Breast epithelium (tissue), 3 donors: ENCODE data around the gene AVPR1B.

Experiments used
- CTCF ChIP-seq, 3 donors: fragments of 450-650 bp; IDR thresholded peaks; one replicate each; pipeline ENCODE4 v1.5.1; 2016 to 2017; ENCODE audit warnings: antibody characterized with exemption in 3 of 3, mild to moderate bottlenecking in 3 of 3, moderate library complexity in 3 of 3
- POLR2A ChIP-seq: fragments of 450-650 bp; IDR thresholded peaks from one replicate; pipeline ENCODE4 v1.6.1; 2016; ENCODE audit warnings: antibody characterized with exemption, mild to moderate bottlenecking, moderate library complexity

GRCh38 chr1:206082831-206083695 lies 34.1 kb downstream of the AVPR1B start:
- no peak for TF ChIP-seq CTCF (IDR thresholded peaks at IDR 0.05)
- no peak for TF ChIP-seq POLR2A
